Omental fat pad (tissue), 4 donors: ENCODE data around the gene UBA1. TPM values are rescaled to one million over a fixed set of nuclear protein-coding genes. Genes with fewer than 3 reads are reported as not detected.

Experiments used
- ATAC-seq: fragments of 150-250 bp; one replicate; pipeline ENCODE4 v1.9.1; 2016; ENCODE audit warnings: mild to moderate bottlenecking, moderate library complexity; ENCODE audit not compliant: low FRiP score
- DNase-seq: peaks from one replicate; pipeline ENCODE4 v3.0.0-alpha.2; 2019; ENCODE audit warnings: low spot score
- CTCF ChIP-seq, 3 donors: fragments of 450-650 bp; IDR thresholded peaks; one replicate each; pipeline ENCODE4 v1.5.1; 2016 to 2017; ENCODE audit warnings: antibody characterized with exemption in 3 of 3, mild to moderate bottlenecking in 3 of 3, moderate library complexity in 2 of 3
- total RNA-seq, 4 donors: library from RNA; depleted of rRNA; stranded (reverse); fragments of >200 nt; gene quantifications; one replicate each; pipeline ENCODE4 v1.1.0, GENCODE V29; 2016

UBA1 gene
- total RNA-seq, 4 donors from 2014 or later: 132 to 158 (median 148) TPM

- ATAC-seq (no peak), DNase-seq (no peak)
- no peak for TF ChIP-seq CTCF (IDR thresholded peaks at IDR 0.05)
Measured at GRCh38 chrX:47174846-47175587, 18.6 kb upstream of the UBA1 start.

GRCh38 chrX:47175588-47175980 lies 18.0 kb upstream of the UBA1 start:
- TF ChIP-seq CTCF (IDR thresholded peaks at IDR 0.05): no peak
- no peak for DNase-seq
- ATAC-seq: no peak

GRCh38 chrX:47176101-47176740 lies 17.4 kb upstream of the UBA1 start:
- ATAC-seq (no peak), DNase-seq (no peak)
- no peak for TF ChIP-seq CTCF (IDR thresholded peaks at IDR 0.05)

GRCh38 chrX:47177079-47177478 lies 16.6 kb upstream of the UBA1 start:
- DNase-seq (no peak), ATAC-seq (no peak)
- TF ChIP-seq CTCF (IDR thresholded peaks at IDR 0.05): no peak

GRCh38 chrX:47178337-47178736 lies 15.3 kb upstream of the UBA1 start:
- no peak for TF ChIP-seq CTCF (IDR thresholded peaks at IDR 0.05)
- no peak for ATAC-seq
- DNase-seq: no peak

GRCh38 chrX:47179221-47179927 lies 14.3 kb upstream of the UBA1 start:
- no peak for TF ChIP-seq CTCF (IDR thresholded peaks at IDR 0.05)
- DNase-seq (no peak), ATAC-seq (no peak)
